Prostate gland (tissue), 2 donors: ENCODE measurements around the gene NYNRIN.

Experiments
- POLR2AphosphoS5 ChIP-seq: sonication (generic); formaldehyde crosslinking; IDR thresholded peaks from one replicate; pipeline ENCODE4 v1.6.1; 2017; ENCODE audit warnings: antibody characterized with exemption
- TF ChIP-seq, protein P1 (sequence below), 4 experiments: fragments of 200-600 bp in 2 of 4; fragments of 450-650 bp in 2 of 4; sonication (generic) in 2 of 4; IDR thresholded peaks; 1 replicate in 3 of 4; 2 replicates in 1 of 4; pipeline ENCODE4 v1.5.1; 2016 to 2019; ENCODE audit warnings: antibody characterized with exemption in 4 of 4, mild to moderate bottlenecking in 2 of 4, moderate library complexity in 2 of 4

GRCh38 chr14:24463884-24464785, 65.3 kb downstream of the NYNRIN start:
- TF ChIP-seq, protein P1, sequence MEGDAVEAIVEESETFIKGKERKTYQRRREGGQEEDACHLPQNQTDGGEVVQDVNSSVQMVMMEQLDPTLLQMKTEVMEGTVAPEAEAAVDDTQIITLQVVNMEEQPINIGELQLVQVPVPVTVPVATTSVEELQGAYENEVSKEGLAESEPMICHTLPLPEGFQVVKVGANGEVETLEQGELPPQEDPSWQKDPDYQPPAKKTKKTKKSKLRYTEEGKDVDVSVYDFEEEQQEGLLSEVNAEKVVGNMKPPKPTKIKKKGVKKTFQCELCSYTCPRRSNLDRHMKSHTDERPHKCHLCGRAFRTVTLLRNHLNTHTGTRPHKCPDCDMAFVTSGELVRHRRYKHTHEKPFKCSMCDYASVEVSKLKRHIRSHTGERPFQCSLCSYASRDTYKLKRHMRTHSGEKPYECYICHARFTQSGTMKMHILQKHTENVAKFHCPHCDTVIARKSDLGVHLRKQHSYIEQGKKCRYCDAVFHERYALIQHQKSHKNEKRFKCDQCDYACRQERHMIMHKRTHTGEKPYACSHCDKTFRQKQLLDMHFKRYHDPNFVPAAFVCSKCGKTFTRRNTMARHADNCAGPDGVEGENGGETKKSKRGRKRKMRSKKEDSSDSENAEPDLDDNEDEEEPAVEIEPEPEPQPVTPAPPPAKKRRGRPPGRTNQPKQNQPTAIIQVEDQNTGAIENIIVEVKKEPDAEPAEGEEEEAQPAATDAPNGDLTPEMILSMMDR (IDR thresholded peaks at IDR 0.05): no peak
- TF ChIP-seq POLR2AphosphoS5: no peak
